Neutrophil (primary cell): ENCODE results near the gene LRRFIP2.

Experiments
- H3K27ac ChIP-seq: fragments of 200-600 bp; sonication (generic); 2 replicates; pipeline ENCODE4 v1.5.1; 2016; ENCODE audit warnings: mild to moderate bottlenecking, moderate library complexity
- H3K27me3 ChIP-seq: fragments of 200-600 bp; sonication (generic); 2 replicates; pipeline ENCODE4 v1.6.0; 2016; ENCODE audit warnings: mild to moderate bottlenecking
- H3K36me3 ChIP-seq: fragments of 200-600 bp; sonication (generic); 2 replicates; pipeline ENCODE4 v1.5.1; 2017
- H3K4me1 ChIP-seq, 2 experiments: fragments of 200-600 bp in 1 of 2; sonication (generic) in 1 of 2; 1 replicate in 1 of 2; 2 replicates in 1 of 2; pipeline versions ENCODE4 v1.5.1 to v1.6.1; 2013 to 2016; ENCODE audit warnings: low read depth in 1 of 2, low read length in 1 of 2, mild to moderate bottlenecking in 1 of 2, moderate library complexity in 1 of 2; ENCODE audit not compliant: control insufficient read depth in 1 of 2, insufficient read depth in 1 of 2
- H3K4me3 ChIP-seq, 2 experiments: fragments of 200-600 bp in 1 of 2; sonication (generic) in 1 of 2; 1 replicate in 1 of 2; 2 replicates in 1 of 2; pipeline ENCODE4 v1.5.1; 2013 to 2016; ENCODE audit warnings: low read depth in 1 of 2, low read length in 1 of 2, mild to moderate bottlenecking in 1 of 2, moderate library complexity in 1 of 2
- H3K9me3 ChIP-seq: fragments of 200-600 bp; sonication (generic); 2 replicates; pipeline ENCODE4 v1.5.1; 2016
- TF ChIP-seq, protein P1 (sequence below): fragments of 200-600 bp; sonication (generic); IDR thresholded peaks from 2 replicates; pipeline ENCODE4 v1.5.1; 2016; ENCODE audit warnings: antibody characterized with exemption

Gene LRRFIP2

DNA sequence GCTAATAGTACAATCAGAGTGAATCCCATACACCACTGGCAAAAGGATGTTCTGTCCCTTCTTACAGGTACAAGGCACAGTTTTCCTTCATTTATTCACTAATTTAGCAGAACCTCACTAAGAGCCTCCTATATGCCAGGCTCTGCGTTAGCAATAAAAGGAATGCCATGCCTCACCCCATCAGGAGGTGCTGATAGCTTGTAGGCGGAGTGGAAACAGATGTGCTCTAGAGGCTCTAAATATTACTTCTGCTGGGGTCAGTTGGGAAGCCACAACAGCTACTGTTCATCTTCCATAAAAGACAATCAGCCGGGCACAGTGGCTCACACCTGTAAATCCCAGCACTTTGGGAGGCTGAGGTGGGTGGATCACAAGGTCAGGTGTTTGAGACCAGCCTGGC lies 156.7 kb downstream of the LRRFIP2 start:
- TF ChIP-seq, protein P1, sequence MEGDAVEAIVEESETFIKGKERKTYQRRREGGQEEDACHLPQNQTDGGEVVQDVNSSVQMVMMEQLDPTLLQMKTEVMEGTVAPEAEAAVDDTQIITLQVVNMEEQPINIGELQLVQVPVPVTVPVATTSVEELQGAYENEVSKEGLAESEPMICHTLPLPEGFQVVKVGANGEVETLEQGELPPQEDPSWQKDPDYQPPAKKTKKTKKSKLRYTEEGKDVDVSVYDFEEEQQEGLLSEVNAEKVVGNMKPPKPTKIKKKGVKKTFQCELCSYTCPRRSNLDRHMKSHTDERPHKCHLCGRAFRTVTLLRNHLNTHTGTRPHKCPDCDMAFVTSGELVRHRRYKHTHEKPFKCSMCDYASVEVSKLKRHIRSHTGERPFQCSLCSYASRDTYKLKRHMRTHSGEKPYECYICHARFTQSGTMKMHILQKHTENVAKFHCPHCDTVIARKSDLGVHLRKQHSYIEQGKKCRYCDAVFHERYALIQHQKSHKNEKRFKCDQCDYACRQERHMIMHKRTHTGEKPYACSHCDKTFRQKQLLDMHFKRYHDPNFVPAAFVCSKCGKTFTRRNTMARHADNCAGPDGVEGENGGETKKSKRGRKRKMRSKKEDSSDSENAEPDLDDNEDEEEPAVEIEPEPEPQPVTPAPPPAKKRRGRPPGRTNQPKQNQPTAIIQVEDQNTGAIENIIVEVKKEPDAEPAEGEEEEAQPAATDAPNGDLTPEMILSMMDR = no peak
- Histone ChIP-seq H3K36me3 (peaks cover 95% of the 10 kb centered on the region), H3K27me3 (no peaks in the 10 kb centered on the region), H3K4me1 (no peaks in the 10 kb centered on the region), H3K4me3 (no peak overlapping the region), H3K9me3 (no peaks in the 10 kb centered on the region), H3K27ac (no peak overlapping the region)

GRCh38 chr3:37016903-37017302 lies 157.5 kb downstream of the LRRFIP2 start:
- H3K4me1 ChIP-seq = no peaks in the 10 kb centered on the region
- no peaks in the 10 kb centered on the region for H3K27me3 ChIP-seq
- no peak overlapping the region for H3K4me3 ChIP-seq
- H3K27ac ChIP-seq = no peak overlapping the region
- TF ChIP-seq, protein P1 = no peak
- peaks cover 94% of the 10 kb centered on the region for H3K36me3 ChIP-seq
- H3K9me3 ChIP-seq = no peaks in the 10 kb centered on the region

DNA sequence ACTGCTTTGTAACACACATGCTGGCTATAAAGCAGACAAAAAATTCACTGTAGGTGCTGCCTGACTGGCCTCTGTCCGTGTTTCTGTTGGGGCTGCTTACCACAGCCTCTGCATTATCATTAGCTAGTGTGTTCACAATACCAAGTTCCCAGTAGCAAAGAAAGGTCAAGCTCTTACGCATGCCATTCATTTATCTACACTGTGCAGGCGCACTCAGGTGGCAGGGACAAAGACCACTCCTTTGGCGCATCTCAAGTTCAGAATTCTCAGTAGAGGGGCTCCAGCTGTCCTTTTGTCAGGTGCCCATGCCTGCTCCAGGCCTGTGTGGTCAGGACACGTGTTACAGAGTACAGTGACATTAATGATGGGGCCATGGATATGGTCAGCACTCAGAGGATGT lies 158.7 kb downstream of the LRRFIP2 start:
- Histone ChIP-seq H3K4me1 (no peaks in the 10 kb centered on the region), H3K27ac (no peak overlapping the region), H3K27me3 (no peaks in the 10 kb centered on the region), H3K36me3 (peaks cover 93% of the 10 kb centered on the region), H3K4me3 (no peak overlapping the region), H3K9me3 (no peaks in the 10 kb centered on the region)
- TF ChIP-seq, protein P1 = no peak

DNA sequence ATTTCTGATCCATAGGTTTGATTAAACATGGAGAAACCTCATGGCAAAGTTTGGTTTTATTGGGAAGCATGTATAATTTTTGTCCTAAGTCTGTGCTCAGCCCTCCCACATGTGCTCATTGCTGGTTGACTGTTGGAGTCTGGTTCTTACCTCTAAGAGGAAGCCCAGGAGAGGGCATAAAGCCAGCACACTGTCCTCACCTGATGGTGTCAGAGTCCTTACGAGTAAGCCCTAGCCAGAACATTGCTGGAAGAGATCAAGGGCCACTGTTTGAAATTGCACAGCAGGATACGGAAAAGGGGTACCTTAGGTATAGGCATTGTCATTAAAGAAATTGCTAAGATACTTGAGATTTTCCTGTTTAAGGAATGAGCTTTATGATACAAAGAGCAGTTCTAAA lies 159.8 kb downstream of the LRRFIP2 start:
- Histone ChIP-seq H3K27me3 (no peaks in the 10 kb centered on the region), H3K27ac (no peak overlapping the region), H3K4me1 (no peaks in the 10 kb centered on the region), H3K36me3 (peaks cover 83% of the 10 kb centered on the region), H3K4me3 (no peak overlapping the region), H3K9me3 (no peaks in the 10 kb centered on the region)
- TF ChIP-seq, protein P1 = no peak
